Peyer's patch (tissue), 4 donors: ENCODE data around the gene MCCC1.

Experiments
- CTCF ChIP-seq, 6 experiments: fragments of 450-650 bp in 4 of 6; fragments of 200-600 bp in 2 of 6; sonication (generic) in 1 of 6; IDR thresholded peaks; one replicate each; pipeline ENCODE4 v1.5.1; 2017 to 2019; ENCODE audit warnings: antibody characterized with exemption in 6 of 6, mild to moderate bottlenecking in 3 of 6, moderate library complexity in 1 of 6
- POLR2A ChIP-seq, 2 donors: fragments of 450-650 bp; IDR thresholded peaks; one replicate each; pipeline ENCODE4 v1.5.1; 2017; ENCODE audit warnings: antibody characterized with exemption in 2 of 2, mild to moderate bottlenecking in 2 of 2, moderate library complexity in 2 of 2

- TF ChIP-seq POLR2A (IDR thresholded peaks at IDR 0.05) (no peak), CTCF (IDR thresholded peaks at IDR 0.05) (no peak)
Observed at GRCh38 chr3:182970811-182971418, 128.4 kb downstream of the MCCC1 start.
